Activated CD4-positive, CD25-positive, alpha-beta regulatory T cell treated with anti-CD3 and anti-CD28 coated beads, Interleukin-2, amount 50 U/mL, for 24 hours (primary cell): ENCODE measurements around the gene MEGF10.
A peak's percentile ranks its signal among the peaks of the same experiment; 100 is the strongest.

Source experiments
- ATAC-seq, 2 donors: fragments of 150-1000 bp; cut with Tn5 transposase; one replicate each; pipeline ENCODE4 v1.10.0; 2021; ENCODE audit warnings: mild to moderate bottlenecking in 1 of 2, moderate library complexity in 1 of 2

MEGF10 gene

GRCh38 chr5:127444171-127444570 is 153.6 kb downstream of the MEGF10 start:
- ATAC-seq: no peak

- no peak for ATAC-seq
These were observed 154.7 kb downstream of the MEGF10 start for GRCh38 chr5:127445328-127445727.

GRCh38 chr5:127446626-127447025 is 156.0 kb downstream of the MEGF10 start:
- ATAC-seq: no peak

- no peak for ATAC-seq
These were observed 157.2 kb downstream of the MEGF10 start for GRCh38 chr5:127447827-127448226.

- no peak for ATAC-seq
These were observed 159.4 kb downstream of the MEGF10 start for GRCh38 chr5:127450046-127450445.

GRCh38 chr5:127451096-127451495 is 160.5 kb downstream of the MEGF10 start:
- ATAC-seq: no peak

GRCh38 chr5:127452626-127453025 is 162.0 kb downstream of the MEGF10 start:
- no peak for ATAC-seq

- ATAC-seq: no peak
These were observed 180.6 kb downstream of the MEGF10 start for GRCh38 chr5:127471211-127471610.

- ATAC-seq: no peak
These were observed 182.1 kb downstream of the MEGF10 start for GRCh38 chr5:127472700-127473099.

- ATAC-seq: no peak
These were observed 195.9 kb downstream of the MEGF10 start for GRCh38 chr5:127486471-127486870.

GRCh38 chr5:127492854-127493738 is 202.5 kb downstream of the MEGF10 start:
- ATAC-seq: peak; percentile 38 to 41

- no peak for ATAC-seq
These were observed 208.0 kb downstream of the MEGF10 start for GRCh38 chr5:127498548-127498947.

- no peak for ATAC-seq
These were observed 215.3 kb downstream of the MEGF10 start for GRCh38 chr5:127505905-127506304.

GRCh38 chr5:127506616-127507015 is 216.0 kb downstream of the MEGF10 start:
- ATAC-seq: no peak

- no peak for ATAC-seq
These were observed 218.2 kb downstream of the MEGF10 start for GRCh38 chr5:127508644-127509373.
